Ovary (tissue), 9 donors: ENCODE measurements around the gene SERPINA1. TPM values are rescaled to one million over a fixed set of nuclear protein-coding genes. Genes with fewer than 3 reads are reported as not detected.

ENCODE experiments used
- DNase-seq, 5 donors: peaks; one replicate each; pipeline ENCODE4 v3.0.0-alpha.2; 2019 to 2020
- H3K27ac ChIP-seq, 2 donors: fragments of 200-600 bp; one replicate each; pipeline versions ENCODE4 v1.5.1 to v1.8.0; 2019 to 2022
- H3K27me3 ChIP-seq: fragments of 200-600 bp; one replicate; pipeline ENCODE4 v1.8.0; 2022
- H3K36me3 ChIP-seq: fragments of 200-600 bp; sonication (generic); one replicate; pipeline ENCODE4 v1.5.1; 2019
- H3K4me1 ChIP-seq: one replicate; pipeline ENCODE4 v1.8.1; 2013; ENCODE audit warnings: mild to moderate bottlenecking, moderate library complexity; ENCODE audit not compliant: insufficient read depth
- H3K4me3 ChIP-seq: fragments of 200-600 bp; sonication (generic); one replicate; pipeline ENCODE4 v1.5.1; 2017
- H3K9me3 ChIP-seq, 2 donors: fragments of 200-600 bp in 1 of 2; sonication (generic) in 1 of 2; one replicate each; pipeline versions ENCODE4 v1.5.1 to v1.8.1; 2013 to 2019; ENCODE audit warnings: mild to moderate bottlenecking in 1 of 2, moderate library complexity in 1 of 2
- EP300 ChIP-seq: sonication (generic); formaldehyde crosslinking; IDR thresholded peaks from one replicate; pipeline ENCODE4 v1.6.1; 2017; ENCODE audit warnings: antibody characterized with exemption
- POLR2A ChIP-seq: fragments of 450-650 bp; IDR thresholded peaks from one replicate; pipeline ENCODE4 v1.6.1; 2017; ENCODE audit warnings: antibody characterized with exemption, mild to moderate bottlenecking, moderate library complexity
- WGBS, 3 donors: extraction: QIAGEN DNeasy Blood & Tissue Kit in 1 of 3; methylation state at CpG; one replicate each; pipeline versions ENCODE4 v1.1.5 to v1.1.7; 2013 to 2017; 5-methylcytosine and 5-hydroxymethylcytosine counted together
- intact Hi-C, 4 donors: fragments of 100-400 bp; cut with DNase I; formaldehyde crosslinking; loops; one replicate each; pipeline versions ENCODE4 v1.11.0 to v1.15.1; 2022 to 2023
- polyA plus RNA-seq, 2 donors: library from polyadenylated mRNA; stranded (reverse); fragments of 200-250 nt in 1 of 2; fragments of 350-450 nt in 1 of 2; fragmentation: Illumina TruSeq in 1 of 2; extraction: RNeasy Lipid Tissue Mini Kit (QIAGEN cat#74804) in 1 of 2; gene quantifications; one replicate each; pipeline ENCODE4 v1.2.3, GENCODE V29; 2013 to 2014
- total RNA-seq, 7 donors: library from RNA; depleted of rRNA in 2 of 7; stranded (reverse); fragments of >200 nt in 2 of 7; fragmentation: NEBNext Ultra II Directional in 3 of 7; extraction: Animal tissue kit (Norgen Biotek cat#: 25700) in 3 of 7; gene quantifications; one replicate each; pipeline versions ENCODE4 v1.1.0 to v1.2.4, GENCODE V29; 2016 to 2023
- TF ChIP-seq, protein P1 (sequence below), 3 donors: fragments of 450-650 bp in 2 of 3; fragments of 200-600 bp in 1 of 3; IDR thresholded peaks; one replicate each; pipeline versions ENCODE4 v1.5.1 to v1.8.0; 2016 to 2022; ENCODE audit warnings: antibody characterized with exemption in 3 of 3, mild to moderate bottlenecking in 1 of 3
- donor health status: DM: no; HTN: no; CAD: no; lungs with moderate emphysema.
- donor health status: DM: no; HTN: no; CAD: no.
- donor health status: Bipolar disorder and iron deficiency.
- donor health status: DM: yes; HTN: yes; CAD: no.
- donor health status: DM: no; HTN: no; CAD: no.
- donor health status: DM: yes; HTN: yes; CAD: no.

Gene SERPINA1
- total and polyA plus RNA-seq, 9 donors, result 1.2 to 25.7 (median 9.9) TPM

DNA sequence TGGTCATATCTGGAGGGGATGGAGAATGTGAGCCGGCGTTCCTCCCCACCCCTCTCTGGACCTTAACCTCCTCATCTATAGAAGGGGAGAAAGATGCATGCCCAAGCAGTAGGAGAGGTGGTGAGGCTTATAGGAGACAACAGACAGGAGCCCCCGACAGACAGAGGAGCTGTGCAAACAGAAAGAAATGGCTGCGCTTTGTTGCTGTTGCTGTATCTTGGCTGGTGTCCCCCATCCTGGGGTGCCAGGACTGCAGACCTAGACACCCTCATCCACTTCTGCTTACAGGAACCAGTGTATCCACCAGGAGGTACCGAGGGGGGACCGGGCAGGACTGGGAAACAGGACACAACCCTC lies 397 bp downstream of the SERPINA1 start:
- no peaks in the 10 kb centered on the region for H3K9me3 ChIP-seq
- peaks cover 5% of the 10 kb centered on the region for H3K4me1 ChIP-seq
- WGBS, 3 donors, result 77 to 83% (median 80%) methylated on average over 6 of the region's 6 CpGs
- H3K27me3 ChIP-seq, result no peaks in the 10 kb centered on the region
- no peak overlapping the region for H3K27ac ChIP-seq
- DNase-seq, result no peak
- H3K4me3 ChIP-seq, result no peak overlapping the region
- intact Hi-C loops, result no loop called here
- H3K36me3 ChIP-seq, result no peaks in the 10 kb centered on the region
- TF ChIP-seq EP300 (no peak), POLR2A (no peak)
- TF ChIP-seq, protein P1, sequence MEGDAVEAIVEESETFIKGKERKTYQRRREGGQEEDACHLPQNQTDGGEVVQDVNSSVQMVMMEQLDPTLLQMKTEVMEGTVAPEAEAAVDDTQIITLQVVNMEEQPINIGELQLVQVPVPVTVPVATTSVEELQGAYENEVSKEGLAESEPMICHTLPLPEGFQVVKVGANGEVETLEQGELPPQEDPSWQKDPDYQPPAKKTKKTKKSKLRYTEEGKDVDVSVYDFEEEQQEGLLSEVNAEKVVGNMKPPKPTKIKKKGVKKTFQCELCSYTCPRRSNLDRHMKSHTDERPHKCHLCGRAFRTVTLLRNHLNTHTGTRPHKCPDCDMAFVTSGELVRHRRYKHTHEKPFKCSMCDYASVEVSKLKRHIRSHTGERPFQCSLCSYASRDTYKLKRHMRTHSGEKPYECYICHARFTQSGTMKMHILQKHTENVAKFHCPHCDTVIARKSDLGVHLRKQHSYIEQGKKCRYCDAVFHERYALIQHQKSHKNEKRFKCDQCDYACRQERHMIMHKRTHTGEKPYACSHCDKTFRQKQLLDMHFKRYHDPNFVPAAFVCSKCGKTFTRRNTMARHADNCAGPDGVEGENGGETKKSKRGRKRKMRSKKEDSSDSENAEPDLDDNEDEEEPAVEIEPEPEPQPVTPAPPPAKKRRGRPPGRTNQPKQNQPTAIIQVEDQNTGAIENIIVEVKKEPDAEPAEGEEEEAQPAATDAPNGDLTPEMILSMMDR (IDR thresholded peaks at IDR 0.05), result no peak

- Histone ChIP-seq H3K27me3 (no peaks in the 10 kb centered on the region), H3K36me3 (no peaks in the 10 kb centered on the region), H3K4me3 (no peak overlapping the region), H3K9me3 (no peaks in the 10 kb centered on the region), H3K4me1 (peaks cover 5% of the 10 kb centered on the region), H3K27ac (no peak overlapping the region)
- 76 to 84% (median 77%) methylated on average over 12 of the region's 12 CpGs for WGBS, 3 donors
- DNase-seq, result no peak
- TF ChIP-seq, protein P1 (IDR thresholded peaks at IDR 0.05), result no peak
- TF ChIP-seq POLR2A (no peak), EP300 (no peak)
- intact Hi-C loops, result no loop called here
Measured at GRCh38 chr14:94387051-94388026, 1.1 kb downstream of the SERPINA1 start.

- no peaks in the 10 kb centered on the region for H3K9me3 ChIP-seq
- H3K4me3 ChIP-seq, result no peak overlapping the region
- DNase-seq, result peak in 1 of 5 donors; percentile 2
- peaks cover 5% of the 10 kb centered on the region for H3K4me1 ChIP-seq
- H3K27ac ChIP-seq, result no peak overlapping the region
- H3K27me3 ChIP-seq, result no peaks in the 10 kb centered on the region
- TF ChIP-seq, protein P1 (IDR thresholded peaks at IDR 0.05), result no peak
- TF ChIP-seq EP300, result no peak
- TF ChIP-seq POLR2A, result no peak
- intact Hi-C loops, result no loop called here
- no peaks in the 10 kb centered on the region for H3K36me3 ChIP-seq
- 68 to 77% (median 73%) methylated on average over 14 of the region's 14 CpGs for WGBS, 3 donors
Measured at GRCh38 chr14:94386085-94387031, 2.0 kb downstream of the SERPINA1 start.

GRCh38 chr14:94385553-94386057 lies 2.8 kb downstream of the SERPINA1 start:
- Histone ChIP-seq H3K9me3 (no peaks in the 10 kb centered on the region), H3K36me3 (no peaks in the 10 kb centered on the region), H3K27me3 (no peaks in the 10 kb centered on the region), H3K27ac (no peak overlapping the region), H3K4me3 (no peak overlapping the region), H3K4me1 (peaks cover 5% of the 10 kb centered on the region)
- DNase-seq, result no peak
- WGBS, 3 donors, result 87 to 93% (median 91%) methylated on average over 3 of the region's 3 CpGs
- no peak for TF ChIP-seq EP300
- TF ChIP-seq, protein P1 (IDR thresholded peaks at IDR 0.05), result no peak
- intact Hi-C loops, result no loop called here
